Epithelial cell of umbilical artery (primary cell): ENCODE results near the gene UBB. TPM values are rescaled to one million over a fixed set of nuclear protein-coding genes. Genes with fewer than 3 reads are reported as not detected.

ENCODE experiments used
- total RNA-seq: library from RNA; depleted of rRNA; stranded (reverse); fragments of >200 nt; gene quantifications from 2 replicates; pipeline ENCODE4 v1.2.3, GENCODE V29; 2014

Gene UBB
- 2,000 and 2,095 TPM in 2 replicates for total RNA-seq

DNA sequence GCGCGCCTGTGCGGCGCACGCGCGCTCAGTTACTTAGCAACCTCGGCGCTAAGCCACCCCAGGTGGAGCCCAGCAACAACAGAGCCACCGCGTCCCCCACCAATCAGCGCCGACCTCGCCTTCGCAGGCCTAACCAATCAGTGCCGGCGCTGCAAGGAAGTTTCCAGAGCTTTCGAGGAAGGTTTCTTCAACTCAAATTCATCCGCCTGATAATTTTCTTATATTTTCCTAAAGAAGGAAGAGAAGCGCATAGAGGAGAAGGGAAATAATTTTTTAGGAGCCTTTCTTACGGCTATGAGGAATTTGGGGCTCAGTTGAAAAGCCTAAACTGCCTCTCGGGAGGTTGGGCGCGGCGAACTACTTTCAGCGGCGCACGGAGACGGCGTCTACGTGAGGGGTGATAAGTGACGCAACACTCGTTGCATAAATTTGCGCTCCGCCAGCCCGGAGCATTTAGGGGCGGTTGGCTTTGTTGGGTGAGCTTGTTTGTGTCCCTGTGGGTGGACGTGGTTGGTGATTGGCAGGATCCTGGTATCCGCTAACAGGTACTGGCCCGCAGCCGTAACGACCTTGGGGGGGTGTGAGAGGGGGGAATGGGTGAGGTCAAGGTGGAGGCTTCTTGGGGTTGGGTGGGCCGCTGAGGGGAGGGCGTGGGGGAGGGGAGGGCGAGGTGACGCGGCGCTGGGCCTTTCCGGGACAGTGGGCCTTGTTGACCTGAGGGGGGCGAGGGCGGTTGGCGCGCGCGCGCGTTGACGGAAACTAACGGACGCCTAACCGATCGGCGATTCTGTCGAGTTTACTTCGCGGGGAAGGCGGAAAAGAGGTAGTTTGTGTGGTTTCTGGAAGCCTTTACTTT is at the start of gene UBB:
Gene UBB (plus strand): TSS at position 452 of the 856 bp plus-strand sequence. CDS start 817 bp downstream, outside the sequence.

GRCh38 chr17:16353317-16354174 is 27.3 kb upstream of the UBB start, which contains the start of gene CENPV:
Gene CENPV (minus strand): TSS chr17:16353469. CDS start chr17:16353436, 33 bp downstream.

DNA sequence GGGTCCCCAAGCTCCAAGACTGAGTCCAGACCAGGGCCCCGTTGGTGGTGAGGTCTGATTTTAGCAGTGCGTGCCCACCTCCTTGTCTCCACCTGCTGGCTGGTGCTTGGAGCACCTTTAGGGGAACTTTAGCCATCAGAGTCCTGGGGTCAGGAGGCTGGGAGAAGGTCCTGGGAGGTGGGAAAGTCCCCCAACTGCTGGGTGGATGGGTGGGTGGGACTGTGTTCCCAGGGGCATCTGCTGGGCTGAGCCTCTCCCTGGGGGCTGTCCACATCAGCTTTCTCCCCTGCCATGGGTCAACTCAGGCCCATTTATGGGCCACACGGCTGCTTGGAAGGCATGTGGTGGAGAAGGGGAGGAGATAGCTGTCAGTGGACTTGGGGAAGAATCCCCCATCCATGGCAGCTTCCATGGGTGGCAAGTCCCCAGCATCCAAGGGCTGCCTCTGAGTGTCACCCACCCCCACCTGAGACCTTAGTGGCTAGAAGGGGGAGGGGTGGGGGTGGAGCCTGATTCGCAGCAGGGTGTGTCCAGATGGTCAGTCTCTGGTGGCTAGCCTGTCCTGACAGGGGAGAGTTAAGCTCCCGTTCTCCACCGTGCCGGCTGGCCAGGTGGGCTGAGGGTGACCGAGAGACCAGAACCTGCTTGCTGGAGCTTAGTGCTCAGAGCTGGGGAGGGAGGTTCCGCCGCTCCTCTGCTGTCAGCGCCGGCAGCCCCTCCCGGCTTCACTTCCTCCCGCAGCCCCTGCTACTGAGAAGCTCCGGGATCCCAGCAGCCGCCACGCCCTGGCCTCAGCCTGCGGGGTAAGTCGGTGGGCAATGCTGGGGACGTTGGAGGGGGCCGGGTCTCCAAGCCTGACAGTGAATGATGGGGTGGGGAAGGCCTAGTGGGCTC is 34.4 kb downstream of the UBB start, which contains the start of gene TRPV2:
Gene TRPV2 (plus strand): TSS at position 541 of the 894 bp plus-strand sequence. CDS start 2,098 bp downstream, outside the sequence.

Other genes with a start within 250 kb of the UBB start
- 42.9 and 60.9 TPM in 2 replicates for gene NCOR1, start 165.6 kb upstream of the UBB start, total RNA-seq
- 10.5 and 15.9 TPM in 2 replicates for gene PIGL, start 163.9 kb upstream of the UBB start, total RNA-seq
- gene CENPV, start 27.6 kb upstream of the UBB start, total RNA-seq: 38.0 and 52.0 TPM in 2 replicates
- gene TRPV2, start 34.5 kb downstream of the UBB start, total RNA-seq: 9.1 and 15.2 TPM in 2 replicates
- 1.6 and 3.8 TPM in 2 replicates for gene LRRC75A, start 111.1 kb downstream of the UBB start, total RNA-seq
- gene ZNF287, start 188.1 kb downstream of the UBB start, total RNA-seq: 3.2 and 7.8 TPM in 2 replicates